WTC11 (cell line): Measurements from ENCODE around the gene P3H3. TPM values are rescaled to one million over a fixed set of nuclear protein-coding genes. Genes with fewer than 3 reads are reported as not detected.

ENCODE experiments used
- ATAC-seq: fragments of 200-7000 bp; cut with Tn5 transposase; 2 replicates; pipeline ENCODE4 v1.10.0; 2021; ENCODE audit warnings: mild to moderate bottlenecking, moderate library complexity
- CTCF ChIA-PET: fragments of 300-600 bp; sonication (Branson Sonifier 250); formaldehyde crosslinking; loops from one replicate; lab custom pipeline; 2021; ENCODE audit warnings: antibody characterized with exemption; lab: Charles Lee
- POLR2A ChIA-PET: fragments of 350-600 bp; sonication (Branson Sonifier 250); formaldehyde crosslinking; loops from one replicate; lab custom pipeline; 2021; ENCODE audit warnings: antibody characterized with exemption; lab: Charles Lee
- DNase-seq: peaks from one replicate; pipeline ENCODE4 v3.0.0; 2021; ENCODE audit warnings: low spot score
- H3K27ac Mint-ChIP-seq: 2 replicates; pipeline ENCODE4 v1.8.0; 2021; ENCODE audit warnings: mixed read lengths
- H3K27me3 Mint-ChIP-seq: 2 replicates; pipeline ENCODE4 v1.8.0; 2021; ENCODE audit warnings: low read depth, mild to moderate bottlenecking, moderate library complexity, mixed read lengths
- H3K36me3 Mint-ChIP-seq: 2 replicates; pipeline ENCODE4 v1.8.0; 2021; ENCODE audit warnings: mixed read lengths
- H3K4me1 Mint-ChIP-seq: 2 replicates; pipeline ENCODE4 v1.8.0; 2022; ENCODE audit warnings: mixed read lengths
- H3K4me3 Mint-ChIP-seq: 2 replicates; pipeline ENCODE4 v1.8.0; 2021; ENCODE audit warnings: mild to moderate bottlenecking, moderate library complexity, mixed read lengths
- H3K9me3 Mint-ChIP-seq: 2 replicates; pipeline ENCODE4 v1.8.0; 2021; ENCODE audit warnings: mixed read lengths
- CBFB ChIP-seq: sonication (generic); formaldehyde crosslinking; IDR thresholded peaks from 2 replicates; pipeline ENCODE4 v1.8.1; 2022; ENCODE audit warnings: mild to moderate bottlenecking, low read depth, missing genetic modification reagents
- CREM ChIP-seq: sonication (generic); formaldehyde crosslinking; IDR thresholded peaks from 2 replicates; pipeline ENCODE4 v1.8.1; 2022; ENCODE audit warnings: mild to moderate bottlenecking, missing genetic modification reagents, moderate library complexity
- E2F1 ChIP-seq: sonication (generic); formaldehyde crosslinking; IDR thresholded peaks from 2 replicates; pipeline ENCODE4 v1.8.0; 2022; ENCODE audit warnings: mild to moderate bottlenecking, missing genetic modification reagents
- E2F5 ChIP-seq: sonication (generic); formaldehyde crosslinking; IDR thresholded peaks from 2 replicates; pipeline ENCODE4 v1.8.1; 2022; ENCODE audit warnings: mild to moderate bottlenecking, moderate library complexity, missing genetic modification reagents
- ERG ChIP-seq: fragments of 250-450 bp; sonication (Bioruptor Pico); IDR thresholded peaks from 2 replicates; pipeline ENCODE4 v1.8.0; 2021; ENCODE audit warnings: mild to moderate bottlenecking
- IRF1 ChIP-seq: sonication (generic); formaldehyde crosslinking; IDR thresholded peaks from 2 replicates; pipeline ENCODE4 v1.8.0; 2023; ENCODE audit warnings: missing genetic modification reagents
- IRF2 ChIP-seq: sonication (generic); formaldehyde crosslinking; IDR thresholded peaks from 2 replicates; pipeline ENCODE4 v1.8.0; 2022; ENCODE audit warnings: low read depth, missing genetic modification reagents, borderline replicate concordance
- RELA ChIP-seq: sonication (generic); formaldehyde crosslinking; IDR thresholded peaks from 2 replicates; pipeline ENCODE4 v1.8.1; 2022; ENCODE audit warnings: missing genetic modification reagents, mild to moderate bottlenecking, borderline replicate concordance
- ZNF263 ChIP-seq: sonication (generic); formaldehyde crosslinking; IDR thresholded peaks from 2 replicates; pipeline ENCODE4 v1.8.1; 2022; ENCODE audit warnings: low read depth, mild to moderate bottlenecking, moderate library complexity, missing genetic modification reagents
- ZNF671 ChIP-seq: fragments of 250-450 bp; sonication (Bioruptor Pico); IDR thresholded peaks from 2 replicates; pipeline ENCODE4 v1.8.0; 2021; ENCODE audit warnings: mild to moderate bottlenecking
- total RNA-seq: library from RNA; stranded (reverse); gene quantifications from 3 replicates; pipeline ENCODE4 v1.2.3, GENCODE V29; 2021
- TF ChIP-seq, protein P1 (sequence below): fragments of 250-450 bp; sonication (Bioruptor Pico); IDR thresholded peaks from 2 replicates; pipeline ENCODE4 v1.9.0; 2021; ENCODE audit warnings: moderate library complexity, mild to moderate bottlenecking, inconsistent platforms, borderline replicate concordance
- TF ChIP-seq, protein P2 (sequence below): sonication (generic); formaldehyde crosslinking; IDR thresholded peaks from 2 replicates; pipeline ENCODE4 v1.8.0; 2023; ENCODE audit warnings: missing genetic modification reagents, mild to moderate bottlenecking, borderline replicate concordance
- TF ChIP-seq, protein P3 (sequence below): sonication (generic); formaldehyde crosslinking; IDR thresholded peaks from 2 replicates; pipeline ENCODE4 v1.8.0; 2022; ENCODE audit warnings: mild to moderate bottlenecking, missing genetic modification reagents

The P3H3 gene
- total RNA-seq, 1 experiment from 2014 or later: 50.7 TPM

DNA sequence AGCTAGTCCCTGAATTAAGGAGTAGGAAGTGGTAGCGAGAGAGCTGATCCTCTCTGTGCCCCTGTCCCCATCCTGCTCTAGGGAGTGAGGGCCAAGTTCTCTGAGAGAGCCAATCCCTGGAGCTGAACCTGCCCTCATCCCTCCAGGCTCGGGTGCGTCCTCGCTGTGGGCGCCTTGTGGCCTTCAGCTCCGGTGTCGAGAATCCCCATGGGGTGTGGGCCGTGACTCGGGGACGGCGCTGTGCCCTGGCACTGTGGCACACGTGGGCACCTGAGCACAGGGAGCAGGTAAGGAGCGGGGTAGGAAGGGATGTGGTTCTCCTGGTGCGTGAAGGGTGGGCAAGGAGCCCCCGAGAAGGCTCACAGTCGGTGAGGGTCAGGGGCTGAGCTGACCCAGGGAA, 10.6 kb downstream of the P3H3 start:
- peaks cover 18% of the 10 kb centered on the region for H3K4me1 Mint-ChIP-seq
- DNase-seq (no peak), ATAC-seq (no peak)
- H3K36me3 Mint-ChIP-seq: peaks cover 49% of the 10 kb centered on the region
- H3K27ac Mint-ChIP-seq: no peak overlapping the region
- CTCF ChIA-PET: interaction anchor here (0.8 to 5.1 kb wide), 6 partner anchors 14 to 122 kb away, joined by 3 to 28 read pairs (median 6); partner anchors contain the start of genes CDCA3, MLF2, PTMS and SPSB2
- POLR2A ChIA-PET: interaction anchor here (2.2 kb wide), 1 partner anchor 13 kb away, joined by 9 read pairs; the partner anchor contains the start of genes CDCA3 and USP5
- TF ChIP-seq CBFB (no peak), ZNF671 (CRISPR knock-in tag) (no peak), ZNF263 (CRISPR knock-in tag) (no peak), ERG (CRISPR knock-in tag) (no peak), IRF2 (CRISPR knock-in tag) (no peak), IRF1 (CRISPR knock-in tag) (no peak), RELA (no peak), E2F5 (CRISPR knock-in tag) (no peak), E2F1 (no peak), CREM (CRISPR knock-in tag) (no peak)
- TF ChIP-seq, protein P1, sequence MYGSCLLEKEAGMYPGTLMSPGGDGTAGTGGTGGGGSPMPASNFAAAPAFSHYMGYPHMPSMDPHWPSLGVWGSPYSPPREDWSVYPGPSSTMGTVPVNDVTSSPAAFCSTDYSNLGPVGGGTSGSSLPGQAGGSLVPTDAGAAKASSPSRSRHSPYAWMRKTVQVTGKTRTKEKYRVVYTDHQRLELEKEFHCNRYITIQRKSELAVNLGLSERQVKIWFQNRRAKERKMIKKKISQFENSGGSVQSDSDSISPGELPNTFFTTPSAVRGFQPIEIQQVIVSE (CRISPR knock-in tag): no peak
- TF ChIP-seq, protein P2, sequence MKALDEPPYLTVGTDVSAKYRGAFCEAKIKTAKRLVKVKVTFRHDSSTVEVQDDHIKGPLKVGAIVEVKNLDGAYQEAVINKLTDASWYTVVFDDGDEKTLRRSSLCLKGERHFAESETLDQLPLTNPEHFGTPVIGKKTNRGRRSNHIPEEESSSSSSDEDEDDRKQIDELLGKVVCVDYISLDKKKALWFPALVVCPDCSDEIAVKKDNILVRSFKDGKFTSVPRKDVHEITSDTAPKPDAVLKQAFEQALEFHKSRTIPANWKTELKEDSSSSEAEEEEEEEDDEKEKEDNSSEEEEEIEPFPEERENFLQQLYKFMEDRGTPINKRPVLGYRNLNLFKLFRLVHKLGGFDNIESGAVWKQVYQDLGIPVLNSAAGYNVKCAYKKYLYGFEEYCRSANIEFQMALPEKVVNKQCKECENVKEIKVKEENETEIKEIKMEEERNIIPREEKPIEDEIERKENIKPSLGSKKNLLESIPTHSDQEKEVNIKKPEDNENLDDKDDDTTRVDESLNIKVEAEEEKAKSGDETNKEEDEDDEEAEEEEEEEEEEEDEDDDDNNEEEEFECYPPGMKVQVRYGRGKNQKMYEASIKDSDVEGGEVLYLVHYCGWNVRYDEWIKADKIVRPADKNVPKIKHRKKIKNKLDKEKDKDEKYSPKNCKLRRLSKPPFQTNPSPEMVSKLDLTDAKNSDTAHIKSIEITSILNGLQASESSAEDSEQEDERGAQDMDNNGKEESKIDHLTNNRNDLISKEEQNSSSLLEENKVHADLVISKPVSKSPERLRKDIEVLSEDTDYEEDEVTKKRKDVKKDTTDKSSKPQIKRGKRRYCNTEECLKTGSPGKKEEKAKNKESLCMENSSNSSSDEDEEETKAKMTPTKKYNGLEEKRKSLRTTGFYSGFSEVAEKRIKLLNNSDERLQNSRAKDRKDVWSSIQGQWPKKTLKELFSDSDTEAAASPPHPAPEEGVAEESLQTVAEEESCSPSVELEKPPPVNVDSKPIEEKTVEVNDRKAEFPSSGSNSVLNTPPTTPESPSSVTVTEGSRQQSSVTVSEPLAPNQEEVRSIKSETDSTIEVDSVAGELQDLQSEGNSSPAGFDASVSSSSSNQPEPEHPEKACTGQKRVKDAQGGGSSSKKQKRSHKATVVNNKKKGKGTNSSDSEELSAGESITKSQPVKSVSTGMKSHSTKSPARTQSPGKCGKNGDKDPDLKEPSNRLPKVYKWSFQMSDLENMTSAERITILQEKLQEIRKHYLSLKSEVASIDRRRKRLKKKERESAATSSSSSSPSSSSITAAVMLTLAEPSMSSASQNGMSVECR: no peak
- TF ChIP-seq, protein P3, sequence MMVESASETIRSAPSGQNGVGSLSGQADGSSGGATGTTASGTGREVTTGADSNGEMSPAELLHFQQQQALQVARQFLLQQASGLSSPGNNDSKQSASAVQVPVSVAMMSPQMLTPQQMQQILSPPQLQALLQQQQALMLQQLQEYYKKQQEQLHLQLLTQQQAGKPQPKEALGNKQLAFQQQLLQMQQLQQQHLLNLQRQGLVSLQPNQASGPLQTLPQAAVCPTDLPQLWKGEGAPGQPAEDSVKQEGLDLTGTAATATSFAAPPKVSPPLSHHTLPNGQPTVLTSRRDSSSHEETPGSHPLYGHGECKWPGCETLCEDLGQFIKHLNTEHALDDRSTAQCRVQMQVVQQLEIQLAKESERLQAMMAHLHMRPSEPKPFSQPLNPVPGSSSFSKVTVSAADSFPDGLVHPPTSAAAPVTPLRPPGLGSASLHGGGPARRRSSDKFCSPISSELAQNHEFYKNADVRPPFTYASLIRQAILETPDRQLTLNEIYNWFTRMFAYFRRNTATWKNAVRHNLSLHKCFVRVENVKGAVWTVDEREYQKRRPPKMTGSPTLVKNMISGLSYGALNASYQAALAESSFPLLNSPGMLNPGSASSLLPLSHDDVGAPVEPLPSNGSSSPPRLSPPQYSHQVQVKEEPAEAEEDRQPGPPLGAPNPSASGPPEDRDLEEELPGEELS (CRISPR knock-in tag): no peak
- H3K9me3 Mint-ChIP-seq: no peaks in the 10 kb centered on the region
- no peaks in the 10 kb centered on the region for H3K27me3 Mint-ChIP-seq
- no peak overlapping the region for H3K4me3 Mint-ChIP-seq
